Colonic mucosa (tissue), 4 donors: ENCODE data around the gene EPB41L4A. TPM values are rescaled to one million over a fixed set of nuclear protein-coding genes. Genes with fewer than 3 reads are reported as not detected.

Source experiments
- DNase-seq: peaks from one replicate; pipeline ENCODE4 v3.0.0-alpha.2; 2020
- H3K27ac ChIP-seq: fragments of 200-600 bp; one replicate; pipeline ENCODE4 v1.8.0; 2021
- H3K27me3 ChIP-seq: fragments of 200-600 bp; one replicate; pipeline ENCODE4 v1.8.0; 2021
- H3K36me3 ChIP-seq: fragments of 200-600 bp; one replicate; pipeline ENCODE4 v1.8.0; 2021
- H3K4me1 ChIP-seq: fragments of 200-600 bp; one replicate; pipeline ENCODE4 v1.8.0; 2021; ENCODE audit warnings: mild to moderate bottlenecking
- H3K4me3 ChIP-seq: fragments of 200-600 bp; one replicate; pipeline ENCODE4 v1.8.0; 2021
- H3K9ac ChIP-seq, 2 donors: one replicate each; pipeline ENCODE4 v1.7.0; 2013; ENCODE audit warnings: control low read depth in 2 of 2, low read depth in 2 of 2, low read length in 2 of 2
- H3K9me3 ChIP-seq: fragments of 200-600 bp; one replicate; pipeline ENCODE4 v1.8.0; 2021
- intact Hi-C: fragments of 100-400 bp; cut with DNase I; formaldehyde crosslinking; loops from one replicate; pipeline ENCODE4 v1.14.1; 2022
- total RNA-seq, 2 donors: library from RNA; stranded (reverse); fragmentation: NEBNext Ultra II Directional in 1 of 2; extraction: Animal tissue kit (Norgen Biotek cat#: 25700) in 1 of 2; gene quantifications; one replicate each; pipeline ENCODE4 v1.2.1, GENCODE V29; 2021
- TF ChIP-seq, protein P1 (sequence below): fragments of 200-600 bp; IDR thresholded peaks from one replicate; pipeline ENCODE4 v1.8.0; 2022; ENCODE audit warnings: antibody characterized with exemption, mild to moderate bottlenecking
- donor health status: healthy.
- donor health status: DM: no; HTN: no; CAD: no.
- donor health status: DM: no; HTN: no; CAD: no.

The EPB41L4A gene
- total RNA-seq, 2 donors from 2014 or later = 10.1 to 18.0 TPM

DNA sequence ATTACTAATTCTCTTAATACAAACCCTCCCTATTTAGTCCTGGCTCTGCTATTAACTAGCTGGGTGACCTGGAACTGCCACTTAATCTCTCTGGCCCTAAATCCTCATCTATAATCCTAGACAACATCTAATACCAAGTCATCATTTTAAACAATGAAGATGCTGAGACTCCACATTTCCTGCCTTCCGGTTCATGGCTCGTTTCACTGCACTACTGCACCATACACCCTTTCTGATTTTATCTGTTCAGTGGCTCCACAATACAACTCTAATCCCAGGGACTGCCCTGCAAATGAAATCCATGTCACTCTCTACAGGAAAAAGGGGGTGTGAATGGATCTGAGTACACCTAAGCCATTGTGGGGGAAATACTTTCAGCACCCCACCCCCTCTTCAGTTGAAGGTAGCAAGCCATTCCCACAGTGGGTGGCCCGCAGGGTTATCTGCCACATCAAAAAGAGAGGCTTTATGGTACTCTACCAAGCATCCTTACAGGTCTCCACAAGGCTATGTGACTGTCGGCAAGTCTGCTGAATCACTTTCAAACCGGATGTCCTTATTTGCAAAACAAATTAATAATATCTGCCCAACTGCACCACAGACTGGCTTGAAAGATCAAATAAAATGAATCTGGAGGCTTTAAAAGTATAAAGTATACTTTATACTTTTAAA, 89.5 kb downstream of the EPB41L4A start:
- Histone ChIP-seq H3K27me3 (no peaks in the 10 kb centered on the region), H3K36me3 (no peaks in the 10 kb centered on the region), H3K27ac (no peak overlapping the region), H3K9me3 (no peaks in the 10 kb centered on the region), H3K9ac (no peak overlapping the region), H3K4me1 (no peaks in the 10 kb centered on the region), H3K4me3 (no peak overlapping the region)
- TF ChIP-seq, protein P1, sequence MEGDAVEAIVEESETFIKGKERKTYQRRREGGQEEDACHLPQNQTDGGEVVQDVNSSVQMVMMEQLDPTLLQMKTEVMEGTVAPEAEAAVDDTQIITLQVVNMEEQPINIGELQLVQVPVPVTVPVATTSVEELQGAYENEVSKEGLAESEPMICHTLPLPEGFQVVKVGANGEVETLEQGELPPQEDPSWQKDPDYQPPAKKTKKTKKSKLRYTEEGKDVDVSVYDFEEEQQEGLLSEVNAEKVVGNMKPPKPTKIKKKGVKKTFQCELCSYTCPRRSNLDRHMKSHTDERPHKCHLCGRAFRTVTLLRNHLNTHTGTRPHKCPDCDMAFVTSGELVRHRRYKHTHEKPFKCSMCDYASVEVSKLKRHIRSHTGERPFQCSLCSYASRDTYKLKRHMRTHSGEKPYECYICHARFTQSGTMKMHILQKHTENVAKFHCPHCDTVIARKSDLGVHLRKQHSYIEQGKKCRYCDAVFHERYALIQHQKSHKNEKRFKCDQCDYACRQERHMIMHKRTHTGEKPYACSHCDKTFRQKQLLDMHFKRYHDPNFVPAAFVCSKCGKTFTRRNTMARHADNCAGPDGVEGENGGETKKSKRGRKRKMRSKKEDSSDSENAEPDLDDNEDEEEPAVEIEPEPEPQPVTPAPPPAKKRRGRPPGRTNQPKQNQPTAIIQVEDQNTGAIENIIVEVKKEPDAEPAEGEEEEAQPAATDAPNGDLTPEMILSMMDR = no peak
- intact Hi-C loops = no loop called here
- DNase-seq = no peak

DNA sequence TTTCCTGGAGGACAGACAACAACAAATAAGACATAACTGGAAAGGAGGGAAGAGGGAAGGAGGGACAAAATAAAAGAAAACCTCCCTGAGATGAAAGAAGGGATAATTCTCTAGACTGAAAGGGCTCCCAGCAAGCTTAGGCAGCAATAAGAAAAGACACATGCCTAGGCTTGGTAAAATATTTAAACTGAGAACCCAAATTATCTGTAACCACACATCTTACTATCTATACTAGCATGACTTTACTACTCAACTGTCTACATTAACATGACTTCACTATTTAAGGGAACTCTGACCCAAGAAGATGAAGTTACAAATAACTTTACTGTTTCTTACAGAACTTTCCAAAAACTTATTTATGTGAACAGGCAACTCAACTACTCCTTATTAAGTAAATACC, 95.9 kb downstream of the EPB41L4A start:
- intact Hi-C loops = no loop called here
- H3K27me3 ChIP-seq = no peaks in the 10 kb centered on the region
- DNase-seq = no peak

DNA sequence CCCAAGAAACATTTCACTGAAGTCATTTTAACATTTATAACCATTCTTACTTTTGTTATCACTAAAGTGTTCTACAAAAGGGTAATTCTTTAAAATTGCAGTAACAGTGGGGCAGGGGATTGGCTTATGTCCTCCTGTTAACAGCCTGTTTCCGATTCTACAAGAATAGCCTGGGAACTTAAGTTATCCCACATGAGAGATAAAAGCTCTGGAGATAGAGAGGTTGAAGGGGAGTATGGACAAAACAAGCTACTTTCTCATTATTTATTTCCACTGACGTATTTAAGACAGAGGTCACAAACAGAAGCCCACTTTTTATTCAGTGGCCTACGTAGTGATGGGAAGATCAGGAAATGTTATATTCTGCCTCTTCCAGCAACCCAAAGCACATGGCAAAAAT, 98.7 kb downstream of the EPB41L4A start:
- DNase-seq = no peak
- Histone ChIP-seq H3K9me3 (no peaks in the 10 kb centered on the region), H3K27ac (no peak overlapping the region), H3K9ac (no peak overlapping the region), H3K36me3 (no peaks in the 10 kb centered on the region), H3K4me1 (no peaks in the 10 kb centered on the region), H3K4me3 (no peak overlapping the region), H3K27me3 (no peaks in the 10 kb centered on the region)
- intact Hi-C loops = no loop called here
- TF ChIP-seq, protein P1 = no peak

More for the DNA sequence above, 95.9 kb downstream of the EPB41L4A start:
- H3K4me3 ChIP-seq = no peak overlapping the region
- no peaks in the 10 kb centered on the region for H3K4me1 ChIP-seq
- H3K9me3 ChIP-seq = no peaks in the 10 kb centered on the region
- TF ChIP-seq, protein P1 = no peak
- H3K36me3 ChIP-seq = no peaks in the 10 kb centered on the region
- H3K9ac ChIP-seq = no peak overlapping the region
- H3K27ac ChIP-seq = no peak overlapping the region

DNA sequence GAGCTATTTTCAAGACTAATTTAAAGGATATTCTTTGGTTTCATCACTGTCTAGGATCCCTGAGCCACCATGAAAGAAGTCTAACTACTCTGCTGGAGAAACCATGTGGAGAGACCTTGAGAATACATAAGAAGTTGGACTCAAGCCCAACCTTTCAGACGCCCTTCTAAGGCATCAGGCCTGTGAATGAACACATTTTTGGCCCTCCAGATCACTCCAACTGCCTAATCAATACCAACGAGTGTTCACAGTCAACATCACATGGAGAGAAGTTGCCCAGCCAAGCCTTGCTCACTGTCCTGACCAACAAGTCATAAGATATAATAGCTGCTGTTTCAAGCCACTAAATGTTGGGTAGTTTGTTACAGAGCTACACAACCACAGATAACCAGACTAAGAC, 100.7 kb downstream of the EPB41L4A start:
- no peaks in the 10 kb centered on the region for H3K27me3 ChIP-seq
- no peaks in the 10 kb centered on the region for H3K4me1 ChIP-seq
- H3K27ac ChIP-seq = no peak overlapping the region
- no peak overlapping the region for H3K4me3 ChIP-seq
- intact Hi-C loops = no loop called here
- H3K9ac ChIP-seq = no peak overlapping the region
- no peaks in the 10 kb centered on the region for H3K36me3 ChIP-seq
- no peaks in the 10 kb centered on the region for H3K9me3 ChIP-seq
- no peak for DNase-seq
- TF ChIP-seq, protein P1 = no peak

DNA sequence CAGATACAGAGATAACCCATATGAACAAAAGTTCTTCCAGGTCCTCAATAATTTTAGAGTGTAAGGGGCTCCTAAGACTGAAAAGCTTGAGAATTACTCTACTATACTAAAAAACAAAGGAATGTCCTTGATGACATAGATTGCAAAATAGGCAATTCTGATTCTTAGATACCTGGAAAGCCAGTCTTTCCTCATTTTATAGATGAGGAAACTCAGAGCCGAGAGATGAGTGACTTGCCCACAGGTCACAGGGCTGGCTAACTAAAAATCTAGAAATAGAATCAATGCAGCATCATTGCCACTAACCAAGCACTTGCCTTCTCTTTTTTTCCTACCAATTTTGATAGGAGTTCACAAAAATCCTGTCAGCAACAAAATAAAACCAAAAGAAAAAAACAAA, 101.2 kb downstream of the EPB41L4A start:
- no peak for DNase-seq
- intact Hi-C loops = no loop called here
- Histone ChIP-seq H3K27ac (no peak overlapping the region), H3K4me3 (no peak overlapping the region), H3K36me3 (no peaks in the 10 kb centered on the region), H3K27me3 (no peaks in the 10 kb centered on the region), H3K9ac (no peak overlapping the region), H3K4me1 (no peaks in the 10 kb centered on the region), H3K9me3 (no peaks in the 10 kb centered on the region)
- TF ChIP-seq, protein P1 = no peak
